Left ventricle myocardium inferior (tissue), 1 donor: ENCODE data around the gene CEP135. TPM values are rescaled to one million over a fixed set of nuclear protein-coding genes. Genes with fewer than 3 reads are reported as not detected.
"Not testable (repeated sequence)": the region's sequence is repeated elsewhere in the genome, so short reads cannot be mapped to it uniquely, and the experiment has no call there.

Experiments
- DNase-seq: peaks from one replicate; pipeline ENCODE4 v3.0.0-alpha.2; 2020
- H3K27ac ChIP-seq: fragments of 200-600 bp; replicated peaks from 2 replicates; pipeline ENCODE4 v1.8.0; 2021
- H3K27me3 ChIP-seq: fragments of 200-600 bp; 2 replicates; pipeline ENCODE4 v1.8.0; 2021; ENCODE audit warnings: low read depth
- H3K36me3 ChIP-seq: fragments of 200-600 bp; 2 replicates; pipeline ENCODE4 v1.8.0; 2021
- H3K4me1 ChIP-seq: fragments of 200-600 bp; 2 replicates; pipeline ENCODE4 v1.8.0; 2021
- H3K4me3 ChIP-seq: fragments of 200-600 bp; 2 replicates; pipeline ENCODE4 v1.8.0; 2021; ENCODE audit warnings: mild to moderate bottlenecking, moderate library complexity
- H3K9me3 ChIP-seq: fragments of 200-600 bp; replicated peaks from 2 replicates; pipeline ENCODE4 v1.8.0; 2021
- intact Hi-C: fragments of 100-400 bp; cut with micrococcal nuclease; formaldehyde crosslinking; loops from one replicate; pipeline ENCODE4 v1.11.0; 2022
- total RNA-seq: library from RNA; stranded (reverse); fragmentation: NEBNext Ultra II Directional; extraction: Animal tissue kit (Norgen Biotek cat#: 25700); gene quantifications from one replicate; pipeline ENCODE4 v1.2.1, GENCODE V29; 2021
- TF ChIP-seq, protein P1 (sequence below): fragments of 200-600 bp; IDR thresholded peaks from 2 replicates; pipeline ENCODE4 v1.8.0; 2021; ENCODE audit warnings: antibody characterized with exemption, mild to moderate bottlenecking, borderline replicate concordance
- donor health status: DM: no; HTN: yes; CAD: no; lungs with severe emphysema.

The CEP135 gene
- total RNA-seq, 1 donor from 2014 or later = 2.5 TPM

GRCh38 chr4:55951191-55951922, 2.6 kb downstream of the CEP135 start:
- intact Hi-C loops = no loop called here
- Histone ChIP-seq H3K4me3 (no peak overlapping the region), H3K9me3 (no peaks in the 10 kb centered on the region), H3K27me3 (no peaks in the 10 kb centered on the region), H3K36me3 (peaks cover 23% of the 10 kb centered on the region), H3K4me1 (peaks cover 27% of the 10 kb centered on the region), H3K27ac (no peak overlapping the region)
- DNase-seq = no peak
- TF ChIP-seq, protein P1, sequence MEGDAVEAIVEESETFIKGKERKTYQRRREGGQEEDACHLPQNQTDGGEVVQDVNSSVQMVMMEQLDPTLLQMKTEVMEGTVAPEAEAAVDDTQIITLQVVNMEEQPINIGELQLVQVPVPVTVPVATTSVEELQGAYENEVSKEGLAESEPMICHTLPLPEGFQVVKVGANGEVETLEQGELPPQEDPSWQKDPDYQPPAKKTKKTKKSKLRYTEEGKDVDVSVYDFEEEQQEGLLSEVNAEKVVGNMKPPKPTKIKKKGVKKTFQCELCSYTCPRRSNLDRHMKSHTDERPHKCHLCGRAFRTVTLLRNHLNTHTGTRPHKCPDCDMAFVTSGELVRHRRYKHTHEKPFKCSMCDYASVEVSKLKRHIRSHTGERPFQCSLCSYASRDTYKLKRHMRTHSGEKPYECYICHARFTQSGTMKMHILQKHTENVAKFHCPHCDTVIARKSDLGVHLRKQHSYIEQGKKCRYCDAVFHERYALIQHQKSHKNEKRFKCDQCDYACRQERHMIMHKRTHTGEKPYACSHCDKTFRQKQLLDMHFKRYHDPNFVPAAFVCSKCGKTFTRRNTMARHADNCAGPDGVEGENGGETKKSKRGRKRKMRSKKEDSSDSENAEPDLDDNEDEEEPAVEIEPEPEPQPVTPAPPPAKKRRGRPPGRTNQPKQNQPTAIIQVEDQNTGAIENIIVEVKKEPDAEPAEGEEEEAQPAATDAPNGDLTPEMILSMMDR = no peak

DNA sequence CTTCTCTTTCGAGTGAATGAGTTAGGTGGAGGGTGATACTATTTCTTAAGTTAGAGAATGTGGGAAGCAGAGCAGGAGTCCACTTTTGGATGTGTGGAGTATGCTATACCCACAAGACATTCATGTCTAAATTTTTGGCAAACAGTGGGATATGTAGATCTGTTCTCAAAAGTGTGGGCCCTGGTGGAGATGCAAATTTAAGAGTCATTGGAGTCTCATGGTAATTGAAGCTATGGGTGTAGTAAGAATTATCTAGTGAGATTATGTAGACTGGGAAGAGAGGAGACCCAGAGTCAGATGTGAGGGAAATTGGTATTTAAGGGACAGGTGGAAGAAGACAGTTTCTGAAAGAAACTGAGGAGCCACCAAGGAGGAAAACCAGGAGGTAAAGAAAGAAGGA, 7.0 kb downstream of the CEP135 start:
- Histone ChIP-seq H3K4me1 (no peaks in the 10 kb centered on the region), H3K4me3 (no peak overlapping the region), H3K36me3 (peaks cover 52% of the 10 kb centered on the region), H3K27ac (no peak overlapping the region), H3K9me3 (no peaks in the 10 kb centered on the region), H3K27me3 (no peaks in the 10 kb centered on the region)
- intact Hi-C loops = no loop called here
- no peak for DNase-seq
- TF ChIP-seq, protein P1 = no peak

- no peak for DNase-seq
- Histone ChIP-seq H3K36me3 (peaks cover 53% of the 10 kb centered on the region), H3K27ac (no peak overlapping the region), H3K4me1 (no peaks in the 10 kb centered on the region), H3K27me3 (no peaks in the 10 kb centered on the region), H3K9me3 (no peaks in the 10 kb centered on the region), H3K4me3 (no peak overlapping the region)
- intact Hi-C loops = no loop called here
- TF ChIP-seq, protein P1 = no peak
Measured at GRCh38 chr4:55959655-55960054, 10.9 kb downstream of the CEP135 start.

- intact Hi-C loops = no loop called here
- no peak for DNase-seq
- TF ChIP-seq, protein P1 = no peak
- H3K4me1 ChIP-seq = no peaks in the 10 kb centered on the region
- no peaks in the 10 kb centered on the region for H3K27me3 ChIP-seq
- no peaks in the 10 kb centered on the region for H3K9me3 ChIP-seq
- H3K4me3 ChIP-seq = no peak overlapping the region
- H3K36me3 ChIP-seq = peaks cover 24% of the 10 kb centered on the region
- H3K27ac ChIP-seq = no peak overlapping the region
Measured at GRCh38 chr4:55964046-55964445, 15.3 kb downstream of the CEP135 start.

- peaks cover 24% of the 10 kb centered on the region for H3K36me3 ChIP-seq
Measured at GRCh38 chr4:55965585-55965984, 16.8 kb downstream of the CEP135 start.

DNA sequence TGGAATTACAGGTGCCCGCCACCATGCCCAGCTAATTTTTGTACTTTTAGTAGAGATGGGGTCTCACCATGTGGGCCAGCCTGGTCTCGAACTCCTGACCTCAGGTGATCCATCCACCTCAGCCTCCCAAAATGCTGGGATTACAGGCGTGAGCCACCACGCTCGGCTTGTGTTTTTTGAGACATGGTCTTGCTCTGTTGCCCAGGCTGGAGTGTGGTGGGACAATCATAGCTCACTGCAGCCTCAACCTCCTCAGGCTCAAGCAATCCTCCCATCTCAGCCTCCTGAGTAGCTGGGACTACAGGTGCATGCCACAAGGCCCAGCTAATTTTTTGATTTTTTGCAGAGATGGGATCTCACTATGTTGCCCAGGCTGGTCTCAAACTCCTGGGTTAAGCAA, 17.6 kb downstream of the CEP135 start:
- H3K27ac ChIP-seq, H3K27me3 ChIP-seq, H3K4me1 ChIP-seq, intact Hi-C loops, H3K4me3 ChIP-seq, H3K9me3 ChIP-seq, DNase-seq: not testable (repeated sequence)
- H3K36me3 ChIP-seq = peaks cover 24% of the 10 kb centered on the region

More at GRCh38 chr4:55965585-55965984, 16.8 kb downstream of the CEP135 start:
- Histone ChIP-seq H3K9me3 (no peaks in the 10 kb centered on the region), H3K4me1 (no peaks in the 10 kb centered on the region), H3K27me3 (no peaks in the 10 kb centered on the region), H3K27ac (no peak overlapping the region), H3K4me3 (no peak overlapping the region)
- TF ChIP-seq, protein P1 = no peak
- intact Hi-C loops = no loop called here
- no peak for DNase-seq
